ENCODE measurements around the gene STK32A.

STK32A gene

GRCh38 chr5:147427521-147428401 lies 192.9 kb downstream of the STK32A start:
- ATAC-seq (no peak), DNase-seq (no peak)
- no peaks in the 10 kb centered on the region for H3K4me1 Mint-ChIP-seq
- H3K9me3 Mint-ChIP-seq: no peaks in the 10 kb centered on the region
- no peaks in the 10 kb centered on the region for H3K36me3 Mint-ChIP-seq (ENCODE audit: low read depth)
- no peak overlapping the region for H3K27ac Mint-ChIP-seq
- no peak overlapping the region for H3K4me3 Mint-ChIP-seq
- peaks cover 7% of the 10 kb centered on the region for H3K27me3 Mint-ChIP-seq

- H3K4me3 Mint-ChIP-seq: no peak overlapping the region
- ATAC-seq: no peak
- peaks cover 7% of the 10 kb centered on the region for H3K27me3 Mint-ChIP-seq
- H3K4me1 Mint-ChIP-seq: no peaks in the 10 kb centered on the region
- H3K9me3 Mint-ChIP-seq: no peaks in the 10 kb centered on the region
- no peak overlapping the region for H3K27ac Mint-ChIP-seq
- no peaks in the 10 kb centered on the region for H3K36me3 Mint-ChIP-seq (ENCODE audit: low read depth)
- DNase-seq: no peak
Measured at GRCh38 chr5:147430628-147431027, 195.8 kb downstream of the STK32A start.

- Mint-ChIP-seq H3K4me3 (no peak overlapping the region), H3K27me3 (peaks cover 7% of the 10 kb centered on the region), H3K27ac (no peak overlapping the region), H3K4me1 (no peaks in the 10 kb centered on the region), H3K36me3 (ENCODE audit: low read depth) (no peaks in the 10 kb centered on the region), H3K9me3 (no peaks in the 10 kb centered on the region)
- DNase-seq (no peak), ATAC-seq (no peak)
Measured at GRCh38 chr5:147431586-147431985, 196.8 kb downstream of the STK32A start.

GRCh38 chr5:147432323-147432722 lies 197.5 kb downstream of the STK32A start:
- peaks cover 7% of the 10 kb centered on the region for H3K27me3 Mint-ChIP-seq
- no peak overlapping the region for H3K4me3 Mint-ChIP-seq
- H3K27ac Mint-ChIP-seq: no peak overlapping the region
- ATAC-seq: no peak
- no peaks in the 10 kb centered on the region for H3K4me1 Mint-ChIP-seq
- no peaks in the 10 kb centered on the region for H3K36me3 Mint-ChIP-seq (ENCODE audit: low read depth)
- H3K9me3 Mint-ChIP-seq: no peaks in the 10 kb centered on the region
- DNase-seq: no peak

- Mint-ChIP-seq H3K27ac (no peak overlapping the region), H3K36me3 (ENCODE audit: low read depth) (no peaks in the 10 kb centered on the region), H3K4me3 (no peak overlapping the region), H3K27me3 (peaks cover 5% of the 10 kb centered on the region), H3K9me3 (no peaks in the 10 kb centered on the region), H3K4me1 (no peaks in the 10 kb centered on the region)
- DNase-seq (no peak), ATAC-seq (no peak)
Measured at GRCh38 chr5:147434049-147434448, 199.2 kb downstream of the STK32A start.

- DNase-seq: no peak
- Mint-ChIP-seq H3K9me3 (no peaks in the 10 kb centered on the region), H3K36me3 (ENCODE audit: low read depth) (no peaks in the 10 kb centered on the region)
Measured at GRCh38 chr5:147436596-147436995, 201.8 kb downstream of the STK32A start.

GRCh38 chr5:147437161-147437596 lies 202.4 kb downstream of the STK32A start:
- ATAC-seq: no peak
- H3K4me1 Mint-ChIP-seq: no peaks in the 10 kb centered on the region

More at GRCh38 chr5:147436596-147436995, 201.8 kb downstream of the STK32A start:
- ATAC-seq: no peak
- Mint-ChIP-seq H3K4me3 (no peak overlapping the region), H3K27me3 (peaks cover 5% of the 10 kb centered on the region), H3K4me1 (no peaks in the 10 kb centered on the region), H3K27ac (no peak overlapping the region)

More at GRCh38 chr5:147437161-147437596, 202.4 kb downstream of the STK32A start:
- Mint-ChIP-seq H3K4me3 (no peak overlapping the region), H3K36me3 (ENCODE audit: low read depth) (no peaks in the 10 kb centered on the region), H3K27me3 (peaks cover 5% of the 10 kb centered on the region), H3K9me3 (no peaks in the 10 kb centered on the region), H3K27ac (no peak overlapping the region)
- no peak for DNase-seq
